GM18505 (cell line): ENCODE results near the gene CCDC87.

Experiments
- ATAC-seq: cut with Tn5 transposase; IDR thresholded peaks from one replicate; pipeline ENCODE4 v1.9.1; 2021; ENCODE audit not compliant: unreplicated experiment
- POLR2A ChIP-seq: IDR thresholded peaks from 4 replicates; pipeline ENCODE4 v1.6.1; 2011; ENCODE audit warnings: borderline replicate concordance; ENCODE audit not compliant: insufficient read depth, insufficient read length; ENCODE audit errors: extremely low read depth

The CCDC87 gene

DNA sequence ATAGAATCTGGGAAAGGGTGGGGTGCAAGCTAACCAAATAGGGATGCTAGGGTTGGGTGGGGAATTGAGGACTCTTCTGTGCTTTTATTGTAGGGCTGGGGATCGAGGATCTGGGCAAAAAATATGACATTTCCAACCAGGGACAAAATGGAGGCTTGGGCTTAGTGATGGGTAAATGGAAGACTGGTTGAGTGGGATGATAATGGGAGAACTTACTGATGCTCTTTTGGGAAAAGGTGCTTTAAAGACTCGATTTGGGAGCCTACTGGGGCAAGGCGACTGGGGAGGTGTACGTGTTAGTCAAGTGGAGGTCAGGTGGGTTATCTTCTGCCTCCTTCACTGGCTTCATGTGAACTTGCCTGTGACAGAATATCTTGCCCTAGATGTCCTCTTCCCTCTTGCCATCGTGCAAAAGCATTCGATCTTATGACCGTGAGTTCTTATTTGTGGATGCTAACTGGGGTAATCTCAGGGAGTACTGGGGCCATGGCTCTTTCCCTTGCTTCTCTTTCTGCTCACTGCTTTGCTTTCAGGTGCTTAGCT, 35.3 kb upstream of the CCDC87 start:
- no peak for TF ChIP-seq POLR2A
- no peak for ATAC-seq

DNA sequence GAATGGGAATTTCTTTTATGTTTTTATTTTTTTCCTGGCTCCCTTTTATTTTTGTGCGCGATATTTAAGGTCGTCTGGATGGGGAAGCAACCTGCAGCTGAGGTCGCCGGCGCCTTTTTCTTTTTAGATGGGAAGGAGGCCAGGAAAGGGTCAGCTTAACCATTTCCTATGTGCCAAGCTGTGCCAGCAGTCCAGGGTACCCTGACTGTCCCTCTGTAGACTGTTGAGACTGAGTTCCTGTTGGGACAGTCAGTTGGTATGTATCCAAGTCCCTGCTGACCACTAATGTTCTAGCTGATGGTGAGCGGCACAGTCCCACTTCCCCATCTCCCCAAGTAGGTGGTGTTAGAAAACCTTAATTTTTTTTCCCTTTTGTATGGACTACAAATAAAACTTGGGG, 34.1 kb upstream of the CCDC87 start:
- ATAC-seq, result no peak
- no peak for TF ChIP-seq POLR2A

DNA sequence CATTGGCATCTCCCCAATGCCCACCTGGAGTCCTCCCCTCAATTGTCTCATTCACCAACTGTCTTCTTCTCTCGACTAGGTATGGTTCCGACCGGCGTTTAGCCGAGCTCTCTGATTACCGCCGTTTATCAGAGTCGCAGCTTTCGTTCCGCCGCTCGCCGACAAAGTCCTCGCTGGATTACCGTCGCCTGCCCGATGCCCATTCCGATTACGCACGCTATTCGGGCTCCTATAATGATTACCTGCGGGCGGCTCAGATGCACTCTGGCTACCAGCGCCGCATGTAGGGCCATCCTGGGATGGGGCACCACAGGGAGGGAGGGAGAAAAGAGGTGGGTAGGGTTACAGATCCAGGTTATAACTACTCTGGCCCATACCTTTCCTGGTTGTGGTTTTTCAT, 33.5 kb upstream of the CCDC87 start:
- TF ChIP-seq POLR2A, result no peak
- ATAC-seq, result no peak

DNA sequence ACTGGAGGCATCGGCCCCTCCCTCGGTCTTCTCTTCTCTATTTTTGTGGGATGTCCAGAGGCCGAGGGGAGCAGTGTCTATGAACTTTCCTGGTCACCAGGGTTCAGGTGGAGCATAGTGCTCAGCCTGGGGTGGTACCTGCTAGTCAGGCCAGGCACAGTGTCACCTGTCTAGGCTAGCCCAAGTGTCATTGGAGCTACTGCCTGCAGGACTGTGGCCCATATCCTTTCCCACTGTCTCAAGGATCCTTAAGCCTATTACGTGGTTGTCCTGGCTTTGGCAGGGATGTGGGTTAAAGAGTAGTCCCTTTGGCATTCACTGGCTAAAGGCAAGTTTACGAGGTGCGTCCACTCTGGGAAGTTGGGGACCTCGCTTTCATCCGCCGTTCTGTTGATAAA, 32.9 kb upstream of the CCDC87 start:
- ATAC-seq, result no peak
- no peak for TF ChIP-seq POLR2A

DNA sequence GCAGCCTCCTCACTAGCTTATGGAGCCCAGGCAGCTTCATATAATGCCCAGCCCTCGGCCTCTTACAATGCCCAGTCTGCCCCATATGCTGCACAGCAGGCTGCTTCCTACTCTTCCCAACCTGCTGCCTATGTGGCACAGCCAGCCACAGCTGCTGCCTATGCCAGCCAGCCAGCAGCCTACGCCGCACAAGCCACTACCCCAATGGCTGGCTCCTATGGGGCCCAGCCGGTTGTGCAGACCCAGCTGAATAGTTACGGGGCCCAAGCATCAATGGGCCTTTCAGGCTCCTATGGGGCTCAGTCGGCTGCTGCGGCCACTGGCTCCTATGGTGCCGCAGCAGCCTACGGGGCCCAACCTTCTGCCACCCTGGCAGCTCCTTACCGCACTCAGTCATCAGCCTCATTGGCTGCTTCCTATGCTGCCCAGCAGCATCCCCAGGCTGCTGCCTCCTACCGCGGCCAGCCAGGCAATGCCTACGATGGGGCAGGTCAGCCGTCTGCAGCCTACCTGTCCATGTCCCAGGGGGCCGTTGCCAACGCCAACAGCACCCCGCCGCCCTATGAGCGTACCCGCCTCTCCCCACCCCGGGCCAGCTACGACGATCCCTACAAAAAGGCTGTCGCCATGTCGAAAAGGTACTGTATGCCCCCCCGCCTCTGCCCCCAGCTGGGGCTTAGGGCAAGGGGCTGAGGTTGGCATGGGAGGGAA, 32.3 kb upstream of the CCDC87 start:
- no peak for ATAC-seq
- no peak for TF ChIP-seq POLR2A

DNA sequence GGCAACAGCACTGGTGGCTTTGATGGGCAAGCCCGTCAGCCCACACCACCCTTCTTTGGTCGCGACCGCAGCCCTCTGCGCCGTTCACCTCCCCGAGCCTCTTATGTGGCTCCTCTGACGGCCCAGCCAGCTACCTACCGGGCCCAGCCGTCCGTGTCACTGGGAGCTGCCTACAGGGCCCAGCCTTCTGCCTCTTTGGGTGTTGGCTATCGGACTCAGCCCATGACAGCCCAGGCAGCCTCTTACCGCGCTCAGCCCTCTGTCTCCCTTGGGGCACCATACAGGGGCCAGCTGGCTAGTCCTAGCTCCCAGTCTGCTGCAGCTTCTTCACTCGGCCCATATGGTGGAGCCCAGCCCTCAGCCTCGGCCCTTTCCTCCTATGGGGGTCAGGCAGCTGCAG, 31.6 kb upstream of the CCDC87 start:
- TF ChIP-seq POLR2A, result no peak
- no peak for ATAC-seq

DNA sequence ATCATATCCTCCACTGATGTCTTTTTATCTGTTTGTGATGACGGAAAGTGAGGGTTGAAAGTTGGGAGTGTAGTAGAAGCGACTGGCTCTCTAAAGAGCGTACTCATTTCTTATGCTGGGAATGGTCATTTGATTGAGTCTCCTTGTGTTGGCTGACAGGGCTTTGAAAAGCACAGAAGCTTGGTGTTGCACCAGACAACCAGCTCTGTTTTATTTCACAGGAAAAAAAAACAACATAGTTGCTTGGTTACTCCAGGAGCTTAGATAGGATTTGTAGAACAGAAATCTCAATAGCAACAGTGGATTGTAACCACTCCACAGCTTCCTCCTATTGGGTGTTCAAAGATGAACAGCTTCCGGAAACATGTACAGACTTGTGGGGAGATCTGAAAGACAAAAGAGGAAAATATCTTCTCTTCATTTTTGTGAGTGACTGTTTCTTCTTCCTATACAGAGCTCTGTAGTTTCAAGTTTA, 26.3 kb upstream of the CCDC87 start:
- no peak for ATAC-seq
- no peak for TF ChIP-seq POLR2A

DNA sequence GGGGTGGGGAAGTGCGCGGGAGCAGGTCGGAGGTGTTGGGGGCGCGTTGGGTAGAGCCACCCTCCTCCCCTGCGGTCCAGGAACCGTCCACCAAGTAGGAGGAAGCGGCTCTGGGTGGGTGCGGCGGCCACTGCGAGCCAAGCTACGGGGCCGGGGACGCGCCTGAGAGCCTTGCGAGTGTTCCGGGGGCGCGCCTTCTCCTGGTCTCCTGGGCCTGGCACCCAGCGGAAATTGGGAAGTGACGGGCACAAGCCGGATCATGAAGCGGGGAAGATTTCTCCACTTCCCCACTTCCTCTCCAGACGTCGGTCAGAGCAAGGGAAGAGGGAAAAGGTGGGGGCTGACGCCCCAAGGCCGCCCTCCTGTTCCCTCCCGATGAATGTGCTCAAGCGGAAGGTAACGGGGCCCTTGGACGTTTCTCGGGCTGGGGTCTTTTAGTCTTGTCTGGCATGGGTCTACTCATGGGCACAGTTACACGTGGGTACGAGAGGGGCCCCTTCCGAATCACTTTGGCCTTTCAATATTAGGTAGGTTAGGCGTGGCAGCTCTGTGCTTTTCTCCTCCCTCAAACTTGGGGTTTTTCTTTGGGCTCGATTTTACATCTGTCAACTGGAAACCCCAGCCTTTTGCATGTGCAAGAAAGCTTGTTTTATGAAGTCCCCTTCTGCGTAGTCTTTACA, 24.4 kb upstream of the CCDC87 start:
- TF ChIP-seq POLR2A, result no peak
- no peak for ATAC-seq

DNA sequence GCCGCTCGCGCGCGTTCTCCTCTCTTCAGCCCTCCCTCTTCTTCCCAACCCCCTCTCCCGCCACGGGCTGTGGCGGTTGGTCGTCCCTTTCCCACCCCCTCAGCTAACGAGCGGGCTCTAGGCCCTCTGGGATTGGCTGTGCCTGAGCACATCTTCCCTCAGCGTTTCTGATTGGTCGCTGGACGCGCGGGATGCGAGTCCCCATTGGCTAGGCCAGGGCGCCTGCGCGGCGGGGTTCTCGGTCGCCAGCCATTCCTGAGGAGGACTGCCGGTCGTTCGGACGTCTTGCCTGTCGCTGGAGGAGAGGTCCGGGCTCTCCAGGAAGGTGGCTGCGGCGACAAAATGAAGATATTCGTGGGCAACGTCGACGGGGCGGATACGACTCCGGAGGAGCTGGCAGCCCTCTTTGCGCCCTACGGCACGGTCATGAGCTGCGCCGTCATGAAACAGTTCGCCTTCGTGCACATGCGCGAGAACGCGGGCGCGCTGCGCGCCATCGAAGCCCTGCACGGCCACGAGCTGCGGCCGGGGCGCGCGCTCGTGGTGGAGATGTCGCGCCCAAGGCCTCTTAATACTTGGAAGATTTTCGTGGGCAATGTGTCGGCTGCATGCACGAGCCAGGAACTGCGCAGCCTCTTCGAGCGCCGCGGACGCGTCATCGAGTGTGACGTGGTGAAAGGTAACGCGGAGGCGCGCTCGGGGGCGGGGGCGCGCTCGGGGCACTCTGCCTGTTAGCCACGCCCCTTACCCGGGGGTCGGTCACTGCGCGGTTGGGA, 23.7 kb upstream of the CCDC87 start, which contains the start of gene RBM14:
TSS of gene RBM14 (plus strand) at position 252 of the 776 bp plus-strand sequence. CDS start at position 343, 91 bp downstream.
- peak; percentile 99 for TF ChIP-seq POLR2A
- peak; percentile 80 for ATAC-seq

DNA sequence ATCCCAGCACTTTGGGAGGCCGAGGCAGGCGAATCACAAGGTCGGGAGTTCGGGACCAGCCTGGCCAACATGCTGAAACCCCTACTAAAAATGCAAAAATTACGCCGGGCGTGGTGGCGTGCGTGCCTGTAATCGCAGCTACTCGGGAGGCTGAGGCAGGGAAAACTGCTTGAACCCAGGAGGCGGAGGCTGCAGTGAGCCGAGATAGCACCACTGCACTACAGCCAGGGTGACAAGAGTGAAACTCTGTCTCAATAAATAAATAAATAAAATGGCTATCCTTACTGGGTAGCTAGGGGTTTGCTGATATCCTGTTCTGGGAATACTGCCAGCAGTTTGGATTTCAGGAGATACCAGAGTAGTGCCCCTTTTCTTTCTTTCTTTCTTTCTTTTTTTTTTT, 21.2 kb upstream of the CCDC87 start:
- no peak for TF ChIP-seq POLR2A
- no peak for ATAC-seq

DNA sequence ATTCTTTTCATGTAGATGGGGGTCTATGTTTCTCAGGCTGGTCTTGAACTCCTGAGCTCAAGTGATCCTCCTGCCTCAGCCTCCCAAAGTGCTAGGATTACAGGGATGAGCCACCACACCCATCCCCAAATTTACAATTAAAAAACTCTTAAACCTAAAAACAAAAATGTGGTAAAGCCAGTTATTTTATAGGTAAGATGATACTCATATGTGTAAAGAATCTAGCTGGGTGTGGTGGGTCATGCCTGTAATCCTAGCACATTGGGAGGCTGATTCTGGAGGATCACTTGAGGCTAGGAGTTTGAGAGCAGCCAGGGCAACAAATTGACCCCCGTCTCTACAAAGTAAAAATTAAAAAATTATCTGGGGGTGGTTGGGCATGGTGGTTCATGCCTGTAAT, 19.6 kb upstream of the CCDC87 start:
- ATAC-seq, result no peak

DNA sequence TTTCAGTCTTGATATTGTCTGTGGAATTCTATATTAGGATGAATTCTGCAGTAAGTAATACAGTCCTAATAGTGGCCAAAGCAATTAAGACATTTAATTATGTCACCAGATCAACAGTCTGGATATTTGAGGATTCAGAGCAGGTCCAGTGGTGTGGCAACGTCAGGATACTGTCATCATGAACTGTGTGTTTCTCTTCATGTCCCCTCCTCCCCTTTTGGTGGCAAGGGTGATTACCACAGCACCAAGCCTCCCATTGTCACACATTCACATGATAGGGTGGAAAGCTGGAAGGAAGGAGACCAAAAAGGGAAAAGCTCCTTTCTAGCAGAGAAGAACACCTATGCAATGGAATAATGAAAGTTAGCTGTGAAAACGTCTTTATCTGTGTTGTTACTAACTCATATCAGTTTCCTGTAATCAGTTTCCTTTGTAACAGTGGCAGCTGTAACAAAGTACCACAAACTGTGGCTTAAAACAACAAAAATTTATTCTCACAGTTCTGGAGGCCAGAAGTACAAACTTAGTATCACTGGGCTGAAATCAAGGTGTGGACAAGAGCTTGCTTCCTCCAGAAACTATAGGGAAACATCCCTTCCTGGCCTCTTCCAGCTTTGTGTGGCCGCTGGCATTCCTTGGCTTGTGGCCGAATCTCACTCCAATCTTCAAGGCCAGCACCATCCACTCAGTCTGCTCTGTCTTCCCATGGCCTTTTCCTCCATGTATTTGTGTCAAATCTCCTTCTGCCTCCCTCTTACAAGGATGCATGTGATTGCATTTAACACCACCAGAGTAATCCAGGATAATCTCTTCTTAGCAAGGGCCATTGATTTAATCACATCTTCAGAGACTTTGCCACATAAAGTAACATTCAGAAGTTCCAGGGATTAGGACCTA, 17.1 kb upstream of the CCDC87 start:
- no peak for TF ChIP-seq POLR2A
- no peak for ATAC-seq

More for the DNA sequence above, 19.6 kb upstream of the CCDC87 start:
- no peak for TF ChIP-seq POLR2A
